DMS 273 (cell line): ENCODE results near the gene FCMR.
"Not testable (repeated sequence)": the region's sequence is repeated elsewhere in the genome, so short reads cannot be mapped to it uniquely, and the experiment has no call there.

Experiments
- DNase-seq: peaks from one replicate; lab custom pipeline; 2025; ENCODE audit not compliant: unreplicated experiment; lab: John Stamatoyannopoulos, UW

Gene FCMR

GRCh38 chr1:206880314-206880713 is 41.4 kb downstream of the FCMR start:
- DNase-seq = no peak

- DNase-seq = peak; percentile 23
Measured at GRCh38 chr1:206878456-206878855, 43.3 kb downstream of the FCMR start.

- no peak for DNase-seq
Measured at GRCh38 chr1:206875752-206876377, 45.9 kb downstream of the FCMR start.

GRCh38 chr1:206873603-206874188 is 48.0 kb downstream of the FCMR start:
- no peak for DNase-seq

GRCh38 chr1:206872139-206872538 is 49.6 kb downstream of the FCMR start:
- DNase-seq = no peak

GRCh38 chr1:206868264-206868663 is 53.5 kb downstream of the FCMR start:
- DNase-seq = no peak

- DNase-seq = no peak
Measured at GRCh38 chr1:206867716-206868115, 54.0 kb downstream of the FCMR start.

- DNase-seq = no peak
Measured at GRCh38 chr1:206867239-206867638, 54.5 kb downstream of the FCMR start.

GRCh38 chr1:206866062-206866461 is 55.7 kb downstream of the FCMR start:
- no peak for DNase-seq

GRCh38 chr1:206864939-206865671 is 56.6 kb downstream of the FCMR start, which contains the start of gene IL20:
TSS of gene IL20 (plus strand) at chr1:206865623. CDS start at chr1:206865853, 230 bp downstream.
- DNase-seq = peak; percentile 93

GRCh38 chr1:206863266-206863665 is 58.5 kb downstream of the FCMR start:
- DNase-seq = no peak

GRCh38 chr1:206860165-206860564 is 61.6 kb downstream of the FCMR start:
- no peak for DNase-seq

GRCh38 chr1:206859082-206859521 is 62.6 kb downstream of the FCMR start:
- DNase-seq = no peak

- DNase-seq = peak; percentile 32
Measured at GRCh38 chr1:206856674-206857464, 64.9 kb downstream of the FCMR start.

GRCh38 chr1:206855859-206856258 is 65.9 kb downstream of the FCMR start:
- DNase-seq = no peak

- DNase-seq = peak; percentile 24
Measured at GRCh38 chr1:206854401-206855129, 67.2 kb downstream of the FCMR start.

- DNase-seq = not testable (repeated sequence)
Measured at GRCh38 chr1:206853696-206854095, 68.0 kb downstream of the FCMR start.
